WTC11 (cell line): ENCODE results near the gene YAF2. TPM values are rescaled to one million over a fixed set of nuclear protein-coding genes. Genes with fewer than 3 reads are reported as not detected.

ENCODE experiments used
- ATAC-seq: fragments of 200-7000 bp; cut with Tn5 transposase; 2 replicates; pipeline ENCODE4 v1.10.0; 2021; ENCODE audit warnings: mild to moderate bottlenecking, moderate library complexity
- CTCF ChIA-PET: fragments of 300-600 bp; sonication (Branson Sonifier 250); formaldehyde crosslinking; loops from one replicate; lab custom pipeline; 2021; ENCODE audit warnings: antibody characterized with exemption; lab: Charles Lee
- POLR2A ChIA-PET: fragments of 350-600 bp; sonication (Branson Sonifier 250); formaldehyde crosslinking; loops from one replicate; lab custom pipeline; 2021; ENCODE audit warnings: antibody characterized with exemption; lab: Charles Lee
- DNase-seq: peaks from one replicate; pipeline ENCODE4 v3.0.0; 2021; ENCODE audit warnings: low spot score
- H3K27ac Mint-ChIP-seq: 2 replicates; pipeline ENCODE4 v1.8.0; 2021; ENCODE audit warnings: mixed read lengths
- H3K27me3 Mint-ChIP-seq: 2 replicates; pipeline ENCODE4 v1.8.0; 2021; ENCODE audit warnings: low read depth, mild to moderate bottlenecking, moderate library complexity, mixed read lengths
- H3K36me3 Mint-ChIP-seq: 2 replicates; pipeline ENCODE4 v1.8.0; 2021; ENCODE audit warnings: mixed read lengths
- H3K4me1 Mint-ChIP-seq: 2 replicates; pipeline ENCODE4 v1.8.0; 2022; ENCODE audit warnings: mixed read lengths
- H3K4me3 Mint-ChIP-seq: 2 replicates; pipeline ENCODE4 v1.8.0; 2021; ENCODE audit warnings: mild to moderate bottlenecking, moderate library complexity, mixed read lengths
- H3K9me3 Mint-ChIP-seq: 2 replicates; pipeline ENCODE4 v1.8.0; 2021; ENCODE audit warnings: mixed read lengths
- ESRRA ChIP-seq: sonication (generic); formaldehyde crosslinking; IDR thresholded peaks from 2 replicates; pipeline ENCODE4 v1.8.1; 2022; ENCODE audit warnings: mild to moderate bottlenecking, missing genetic modification reagents, borderline replicate concordance
- FOXJ3 ChIP-seq: sonication (generic); formaldehyde crosslinking; IDR thresholded peaks from 2 replicates; pipeline ENCODE4 v1.9.0; 2021; ENCODE audit warnings: missing genetic modification reagents, mild to moderate bottlenecking, borderline replicate concordance
- HMGA2 ChIP-seq: fragments of 250-450 bp; sonication (Bioruptor Pico); IDR thresholded peaks from 2 replicates; pipeline ENCODE4 v1.4.0; 2021; ENCODE audit warnings: mild to moderate bottlenecking, moderate library complexity
- MXD4 ChIP-seq: fragments of 250-450 bp; sonication (Bioruptor Pico); IDR thresholded peaks from 2 replicates; pipeline ENCODE4 v1.8.0; 2021; ENCODE audit warnings: mild to moderate bottlenecking, moderate library complexity, borderline replicate concordance
- NFATC4 ChIP-seq: fragments of 250-450 bp; sonication (Bioruptor Pico); IDR thresholded peaks from 2 replicates; pipeline ENCODE4 v1.9.0; 2021; ENCODE audit warnings: mild to moderate bottlenecking
- NFE2L1 ChIP-seq: sonication (generic); formaldehyde crosslinking; IDR thresholded peaks from 2 replicates; pipeline ENCODE4 v1.8.1; 2023; ENCODE audit warnings: missing genetic modification reagents
- RORB ChIP-seq: fragments of 250-450 bp; sonication (Bioruptor Pico); IDR thresholded peaks from 2 replicates; pipeline ENCODE4 v1.9.0; 2021; ENCODE audit warnings: mild to moderate bottlenecking
- ZNF121 ChIP-seq: sonication (generic); formaldehyde crosslinking; IDR thresholded peaks from 2 replicates; pipeline ENCODE4 v1.8.0; 2023; ENCODE audit warnings: missing genetic modification reagents
- ZNF671 ChIP-seq: fragments of 250-450 bp; sonication (Bioruptor Pico); IDR thresholded peaks from 2 replicates; pipeline ENCODE4 v1.8.0; 2021; ENCODE audit warnings: mild to moderate bottlenecking
- total RNA-seq: library from RNA; stranded (reverse); gene quantifications from 3 replicates; pipeline ENCODE4 v1.2.3, GENCODE V29; 2021
- TF ChIP-seq, protein P1 (sequence below): sonication (generic); formaldehyde crosslinking; IDR thresholded peaks from 2 replicates; pipeline ENCODE4 v1.8.1; 2023; ENCODE audit warnings: mild to moderate bottlenecking, missing genetic modification reagents, moderate library complexity
- TF ChIP-seq, protein P2 (sequence below): sonication (generic); formaldehyde crosslinking; IDR thresholded peaks from 2 replicates; pipeline ENCODE4 v1.8.0; 2023; ENCODE audit warnings: missing genetic modification reagents, mild to moderate bottlenecking, borderline replicate concordance
- TF ChIP-seq, protein P3 (sequence below): fragments of 250-450 bp; sonication (Bioruptor Pico); IDR thresholded peaks from 2 replicates; pipeline ENCODE4 v1.8.0; 2021; ENCODE audit warnings: mild to moderate bottlenecking
- TF ChIP-seq, protein P4 (sequence below): sonication (generic); formaldehyde crosslinking; IDR thresholded peaks from 2 replicates; pipeline ENCODE4 v1.8.1; 2023; ENCODE audit warnings: mild to moderate bottlenecking, missing genetic modification reagents
- TF ChIP-seq, protein P5 (sequence below): fragments of 250-450 bp; sonication (Bioruptor Pico); conservative IDR thresholded peaks from 2 replicates; pipeline ENCODE4 v1.9.0; 2021; ENCODE audit warnings: mild to moderate bottlenecking
- TF ChIP-seq, protein P6 (sequence below): sonication (generic); formaldehyde crosslinking; IDR thresholded peaks from 2 replicates; pipeline ENCODE4 v1.8.0; 2022; ENCODE audit warnings: mild to moderate bottlenecking, missing genetic modification reagents
- TF ChIP-seq, protein P7 (sequence below): fragments of 250-450 bp; sonication (Bioruptor Pico); IDR thresholded peaks from 2 replicates; pipeline ENCODE4 v1.9.0; 2021; ENCODE audit warnings: mild to moderate bottlenecking
- TF ChIP-seq, protein P8 (sequence below): sonication (generic); formaldehyde crosslinking; IDR thresholded peaks from 2 replicates; pipeline ENCODE4 v1.8.1; 2022; ENCODE audit warnings: mild to moderate bottlenecking, missing genetic modification reagents, moderate library complexity, borderline replicate concordance
- TF ChIP-seq, protein P9 (sequence below): sonication (generic); formaldehyde crosslinking; conservative IDR thresholded peaks from 2 replicates; pipeline ENCODE4 v1.8.1; 2023; ENCODE audit warnings: mild to moderate bottlenecking, low read depth, missing genetic modification reagents, moderate library complexity

Gene YAF2
- total RNA-seq, 1 experiment from 2014 or later = 3.3 TPM

DNA sequence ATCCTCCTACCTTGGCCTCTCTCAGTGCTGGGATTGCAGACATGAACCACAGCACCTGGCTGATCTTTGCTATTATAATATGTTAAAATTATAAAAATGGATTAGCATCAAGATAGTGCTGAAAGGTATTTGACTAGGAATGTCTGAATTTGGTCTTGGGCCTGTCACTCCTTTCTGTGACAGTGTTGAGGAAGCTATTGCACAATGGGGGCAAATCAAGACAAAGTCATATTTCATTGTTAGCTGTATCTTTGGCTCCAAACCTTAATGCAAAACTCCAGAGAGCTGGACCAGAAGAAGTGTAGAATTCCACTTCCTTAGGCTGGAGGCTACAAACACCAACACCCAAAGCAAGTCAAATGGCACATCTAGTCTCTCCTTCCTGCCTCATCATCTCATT, 45.7 kb upstream of the YAF2 start:
- ChIA-PET POLR2A (no interaction called here), CTCF (no interaction called here)
- TF ChIP-seq, protein P1, sequence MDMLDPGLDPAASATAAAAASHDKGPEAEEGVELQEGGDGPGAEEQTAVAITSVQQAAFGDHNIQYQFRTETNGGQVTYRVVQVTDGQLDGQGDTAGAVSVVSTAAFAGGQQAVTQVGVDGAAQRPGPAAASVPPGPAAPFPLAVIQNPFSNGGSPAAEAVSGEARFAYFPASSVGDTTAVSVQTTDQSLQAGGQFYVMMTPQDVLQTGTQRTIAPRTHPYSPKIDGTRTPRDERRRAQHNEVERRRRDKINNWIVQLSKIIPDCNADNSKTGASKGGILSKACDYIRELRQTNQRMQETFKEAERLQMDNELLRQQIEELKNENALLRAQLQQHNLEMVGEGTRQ (CRISPR knock-in tag) = no peak
- TF ChIP-seq HMGA2 (no peak), NFE2L1 (no peak)
- TF ChIP-seq, protein P2, sequence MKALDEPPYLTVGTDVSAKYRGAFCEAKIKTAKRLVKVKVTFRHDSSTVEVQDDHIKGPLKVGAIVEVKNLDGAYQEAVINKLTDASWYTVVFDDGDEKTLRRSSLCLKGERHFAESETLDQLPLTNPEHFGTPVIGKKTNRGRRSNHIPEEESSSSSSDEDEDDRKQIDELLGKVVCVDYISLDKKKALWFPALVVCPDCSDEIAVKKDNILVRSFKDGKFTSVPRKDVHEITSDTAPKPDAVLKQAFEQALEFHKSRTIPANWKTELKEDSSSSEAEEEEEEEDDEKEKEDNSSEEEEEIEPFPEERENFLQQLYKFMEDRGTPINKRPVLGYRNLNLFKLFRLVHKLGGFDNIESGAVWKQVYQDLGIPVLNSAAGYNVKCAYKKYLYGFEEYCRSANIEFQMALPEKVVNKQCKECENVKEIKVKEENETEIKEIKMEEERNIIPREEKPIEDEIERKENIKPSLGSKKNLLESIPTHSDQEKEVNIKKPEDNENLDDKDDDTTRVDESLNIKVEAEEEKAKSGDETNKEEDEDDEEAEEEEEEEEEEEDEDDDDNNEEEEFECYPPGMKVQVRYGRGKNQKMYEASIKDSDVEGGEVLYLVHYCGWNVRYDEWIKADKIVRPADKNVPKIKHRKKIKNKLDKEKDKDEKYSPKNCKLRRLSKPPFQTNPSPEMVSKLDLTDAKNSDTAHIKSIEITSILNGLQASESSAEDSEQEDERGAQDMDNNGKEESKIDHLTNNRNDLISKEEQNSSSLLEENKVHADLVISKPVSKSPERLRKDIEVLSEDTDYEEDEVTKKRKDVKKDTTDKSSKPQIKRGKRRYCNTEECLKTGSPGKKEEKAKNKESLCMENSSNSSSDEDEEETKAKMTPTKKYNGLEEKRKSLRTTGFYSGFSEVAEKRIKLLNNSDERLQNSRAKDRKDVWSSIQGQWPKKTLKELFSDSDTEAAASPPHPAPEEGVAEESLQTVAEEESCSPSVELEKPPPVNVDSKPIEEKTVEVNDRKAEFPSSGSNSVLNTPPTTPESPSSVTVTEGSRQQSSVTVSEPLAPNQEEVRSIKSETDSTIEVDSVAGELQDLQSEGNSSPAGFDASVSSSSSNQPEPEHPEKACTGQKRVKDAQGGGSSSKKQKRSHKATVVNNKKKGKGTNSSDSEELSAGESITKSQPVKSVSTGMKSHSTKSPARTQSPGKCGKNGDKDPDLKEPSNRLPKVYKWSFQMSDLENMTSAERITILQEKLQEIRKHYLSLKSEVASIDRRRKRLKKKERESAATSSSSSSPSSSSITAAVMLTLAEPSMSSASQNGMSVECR (CRISPR knock-in tag) = no peak
- TF ChIP-seq, protein P3, sequence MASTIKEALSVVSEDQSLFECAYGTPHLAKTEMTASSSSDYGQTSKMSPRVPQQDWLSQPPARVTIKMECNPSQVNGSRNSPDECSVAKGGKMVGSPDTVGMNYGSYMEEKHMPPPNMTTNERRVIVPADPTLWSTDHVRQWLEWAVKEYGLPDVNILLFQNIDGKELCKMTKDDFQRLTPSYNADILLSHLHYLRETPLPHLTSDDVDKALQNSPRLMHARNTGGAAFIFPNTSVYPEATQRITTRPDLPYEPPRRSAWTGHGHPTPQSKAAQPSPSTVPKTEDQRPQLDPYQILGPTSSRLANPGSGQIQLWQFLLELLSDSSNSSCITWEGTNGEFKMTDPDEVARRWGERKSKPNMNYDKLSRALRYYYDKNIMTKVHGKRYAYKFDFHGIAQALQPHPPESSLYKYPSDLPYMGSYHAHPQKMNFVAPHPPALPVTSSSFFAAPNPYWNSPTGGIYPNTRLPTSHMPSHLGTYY (CRISPR knock-in tag) = no peak
- no peaks in the 10 kb centered on the region for H3K36me3 Mint-ChIP-seq
- H3K4me1 Mint-ChIP-seq = no peaks in the 10 kb centered on the region
- H3K27me3 Mint-ChIP-seq = no peaks in the 10 kb centered on the region; the same call in none of the 2 replicates
- no peaks in the 10 kb centered on the region for H3K9me3 Mint-ChIP-seq
- no peak overlapping the region for H3K27ac Mint-ChIP-seq
- ATAC-seq (no peak), DNase-seq (no peak)
- no peak overlapping the region for H3K4me3 Mint-ChIP-seq

DNA sequence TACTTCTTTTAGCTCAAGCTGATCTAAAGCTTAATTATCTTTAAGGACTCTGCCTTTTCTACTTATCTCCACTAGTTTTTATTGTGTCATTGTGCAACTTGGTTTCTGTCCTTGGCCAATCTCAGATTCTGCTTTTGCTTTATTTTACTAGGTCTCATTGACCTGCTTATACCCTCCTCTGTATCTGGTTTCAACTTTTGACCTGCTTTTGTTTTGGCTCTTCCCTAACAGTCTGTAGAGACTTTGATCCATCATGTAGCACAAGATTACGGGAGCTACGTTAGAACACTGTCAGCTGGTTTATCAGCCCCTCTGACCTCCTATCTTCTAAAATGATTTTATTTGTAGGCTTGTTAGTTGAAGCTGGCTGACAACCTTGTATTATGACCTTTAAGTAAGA, 44.2 kb upstream of the YAF2 start:
- Mint-ChIP-seq H3K27ac (no peak overlapping the region), H3K4me1 (no peaks in the 10 kb centered on the region), H3K27me3 (no peaks in the 10 kb centered on the region; the same call in none of the 2 replicates), H3K4me3 (no peak overlapping the region), H3K36me3 (no peaks in the 10 kb centered on the region), H3K9me3 (no peaks in the 10 kb centered on the region)
- no peak for ATAC-seq
- no peak for DNase-seq
- CTCF ChIA-PET = interaction anchor here (2.2 kb wide), 1 partner anchor 15 kb away, joined by 9 read pairs; no protein-coding TSS in a partner anchor
- POLR2A ChIA-PET = no interaction called here
- TF ChIP-seq NFATC4 (CRISPR knock-in tag) (no peak), ESRRA (CRISPR knock-in tag) (no peak), MXD4 (CRISPR knock-in tag) (no peak), ZNF671 (no peak), RORB (CRISPR knock-in tag) (no peak), ZNF121 (no peak), FOXJ3 (CRISPR knock-in tag) (no peak)
- TF ChIP-seq, protein P4, sequence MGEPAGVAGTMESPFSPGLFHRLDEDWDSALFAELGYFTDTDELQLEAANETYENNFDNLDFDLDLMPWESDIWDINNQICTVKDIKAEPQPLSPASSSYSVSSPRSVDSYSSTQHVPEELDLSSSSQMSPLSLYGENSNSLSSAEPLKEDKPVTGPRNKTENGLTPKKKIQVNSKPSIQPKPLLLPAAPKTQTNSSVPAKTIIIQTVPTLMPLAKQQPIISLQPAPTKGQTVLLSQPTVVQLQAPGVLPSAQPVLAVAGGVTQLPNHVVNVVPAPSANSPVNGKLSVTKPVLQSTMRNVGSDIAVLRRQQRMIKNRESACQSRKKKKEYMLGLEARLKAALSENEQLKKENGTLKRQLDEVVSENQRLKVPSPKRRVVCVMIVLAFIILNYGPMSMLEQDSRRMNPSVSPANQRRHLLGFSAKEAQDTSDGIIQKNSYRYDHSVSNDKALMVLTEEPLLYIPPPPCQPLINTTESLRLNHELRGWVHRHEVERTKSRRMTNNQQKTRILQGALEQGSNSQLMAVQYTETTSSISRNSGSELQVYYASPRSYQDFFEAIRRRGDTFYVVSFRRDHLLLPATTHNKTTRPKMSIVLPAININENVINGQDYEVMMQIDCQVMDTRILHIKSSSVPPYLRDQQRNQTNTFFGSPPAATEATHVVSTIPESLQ (CRISPR knock-in tag) = no peak
- TF ChIP-seq, protein P5, sequence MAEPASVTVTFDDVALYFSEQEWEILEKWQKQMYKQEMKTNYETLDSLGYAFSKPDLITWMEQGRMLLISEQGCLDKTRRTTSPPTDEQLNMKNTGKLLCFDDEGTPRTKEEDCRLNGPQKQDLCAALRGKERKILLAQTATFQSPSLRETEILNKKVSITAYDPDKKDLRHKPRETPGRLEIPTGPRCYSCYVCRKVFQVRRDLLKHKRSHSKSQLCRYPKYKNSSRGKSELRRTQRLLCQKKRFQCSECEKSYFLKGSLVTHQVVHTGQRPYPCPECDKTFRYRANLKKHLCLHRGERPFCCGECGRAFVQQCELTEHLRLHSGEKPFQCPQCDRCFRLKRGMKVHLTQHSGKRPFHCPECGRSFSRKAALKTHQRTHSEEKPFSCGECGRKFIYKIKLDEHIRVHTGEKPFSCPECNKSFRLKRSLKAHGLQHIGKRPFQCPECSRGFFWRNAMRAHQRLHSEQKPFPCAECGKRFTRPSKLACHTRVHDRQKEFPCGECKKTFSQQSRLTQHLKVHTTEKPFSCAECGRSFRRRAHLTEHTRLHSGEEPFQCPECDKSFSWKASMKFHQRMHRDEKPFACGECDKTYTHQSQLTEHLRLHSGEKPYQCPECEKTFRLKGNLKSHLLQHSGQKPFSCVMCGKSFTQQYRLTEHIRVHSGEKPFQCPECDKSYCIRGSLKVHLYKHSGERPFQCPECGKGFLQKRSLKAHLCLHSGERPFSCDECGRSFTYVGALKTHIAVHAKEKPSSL (CRISPR knock-in tag) = no peak
- TF ChIP-seq, protein P3 (CRISPR knock-in tag) = no peak
- TF ChIP-seq, protein P6, sequence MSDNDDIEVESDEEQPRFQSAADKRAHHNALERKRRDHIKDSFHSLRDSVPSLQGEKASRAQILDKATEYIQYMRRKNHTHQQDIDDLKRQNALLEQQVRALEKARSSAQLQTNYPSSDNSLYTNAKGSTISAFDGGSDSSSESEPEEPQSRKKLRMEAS (CRISPR knock-in tag) = no peak
- TF ChIP-seq, protein P7, sequence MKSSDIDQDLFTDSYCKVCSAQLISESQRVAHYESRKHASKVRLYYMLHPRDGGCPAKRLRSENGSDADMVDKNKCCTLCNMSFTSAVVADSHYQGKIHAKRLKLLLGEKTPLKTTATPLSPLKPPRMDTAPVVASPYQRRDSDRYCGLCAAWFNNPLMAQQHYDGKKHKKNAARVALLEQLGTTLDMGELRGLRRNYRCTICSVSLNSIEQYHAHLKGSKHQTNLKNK = no peak
- TF ChIP-seq, protein P8, sequence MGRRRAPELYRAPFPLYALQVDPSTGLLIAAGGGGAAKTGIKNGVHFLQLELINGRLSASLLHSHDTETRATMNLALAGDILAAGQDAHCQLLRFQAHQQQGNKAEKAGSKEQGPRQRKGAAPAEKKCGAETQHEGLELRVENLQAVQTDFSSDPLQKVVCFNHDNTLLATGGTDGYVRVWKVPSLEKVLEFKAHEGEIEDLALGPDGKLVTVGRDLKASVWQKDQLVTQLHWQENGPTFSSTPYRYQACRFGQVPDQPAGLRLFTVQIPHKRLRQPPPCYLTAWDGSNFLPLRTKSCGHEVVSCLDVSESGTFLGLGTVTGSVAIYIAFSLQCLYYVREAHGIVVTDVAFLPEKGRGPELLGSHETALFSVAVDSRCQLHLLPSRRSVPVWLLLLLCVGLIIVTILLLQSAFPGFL = no peak
- TF ChIP-seq, protein P9, sequence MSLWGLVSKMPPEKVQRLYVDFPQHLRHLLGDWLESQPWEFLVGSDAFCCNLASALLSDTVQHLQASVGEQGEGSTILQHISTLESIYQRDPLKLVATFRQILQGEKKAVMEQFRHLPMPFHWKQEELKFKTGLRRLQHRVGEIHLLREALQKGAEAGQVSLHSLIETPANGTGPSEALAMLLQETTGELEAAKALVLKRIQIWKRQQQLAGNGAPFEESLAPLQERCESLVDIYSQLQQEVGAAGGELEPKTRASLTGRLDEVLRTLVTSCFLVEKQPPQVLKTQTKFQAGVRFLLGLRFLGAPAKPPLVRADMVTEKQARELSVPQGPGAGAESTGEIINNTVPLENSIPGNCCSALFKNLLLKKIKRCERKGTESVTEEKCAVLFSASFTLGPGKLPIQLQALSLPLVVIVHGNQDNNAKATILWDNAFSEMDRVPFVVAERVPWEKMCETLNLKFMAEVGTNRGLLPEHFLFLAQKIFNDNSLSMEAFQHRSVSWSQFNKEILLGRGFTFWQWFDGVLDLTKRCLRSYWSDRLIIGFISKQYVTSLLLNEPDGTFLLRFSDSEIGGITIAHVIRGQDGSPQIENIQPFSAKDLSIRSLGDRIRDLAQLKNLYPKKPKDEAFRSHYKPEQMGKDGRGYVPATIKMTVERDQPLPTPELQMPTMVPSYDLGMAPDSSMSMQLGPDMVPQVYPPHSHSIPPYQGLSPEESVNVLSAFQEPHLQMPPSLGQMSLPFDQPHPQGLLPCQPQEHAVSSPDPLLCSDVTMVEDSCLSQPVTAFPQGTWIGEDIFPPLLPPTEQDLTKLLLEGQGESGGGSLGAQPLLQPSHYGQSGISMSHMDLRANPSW (CRISPR knock-in tag) = no peak
